Measurements from ENCODE around the gene CLDN9. TPM values are rescaled to one million over a fixed set of nuclear protein-coding genes. Genes with fewer than 3 reads are reported as not detected.
"Not testable (repeated sequence)": the region's sequence is repeated elsewhere in the genome, so short reads cannot be mapped to it uniquely, and the experiment has no call there.

The CLDN9 gene
- total RNA-seq, 1 donor from 2014 or later = not detected

- Mint-ChIP-seq H3K4me3 (ENCODE audit: unreplicated experiment) (no peak overlapping the region), H3K27me3 (ENCODE audit: unreplicated experiment) (peaks cover 6% of the 10 kb centered on the region)
These were observed 42.4 kb downstream of the CLDN9 start for GRCh38 chr16:3054965-3055733.

GRCh38 chr16:3055734-3056115 lies 43.0 kb downstream of the CLDN9 start:
- not testable (repeated sequence) for H3K9me3 Mint-ChIP-seq (ENCODE audit: unreplicated experiment); H3K27me3 Mint-ChIP-seq (ENCODE audit: unreplicated experiment); H3K36me3 Mint-ChIP-seq (ENCODE audit: unreplicated experiment); H3K4me3 Mint-ChIP-seq (ENCODE audit: unreplicated experiment); DNase-seq (ENCODE audit: extremely low spot score, unreplicated experiment); H3K27ac Mint-ChIP-seq (ENCODE audit: unreplicated experiment)
- H3K4me1 Mint-ChIP-seq (ENCODE audit: unreplicated experiment) = peaks cover 15% of the 10 kb centered on the region

More at GRCh38 chr16:3054965-3055733, 42.4 kb downstream of the CLDN9 start:
- no peak for DNase-seq (ENCODE audit: extremely low spot score, unreplicated experiment)
- Mint-ChIP-seq H3K36me3 (ENCODE audit: unreplicated experiment) (peaks cover 6% of the 10 kb centered on the region), H3K9me3 (ENCODE audit: unreplicated experiment) (no peaks in the 10 kb centered on the region), H3K4me1 (ENCODE audit: unreplicated experiment) (peaks cover 13% of the 10 kb centered on the region), H3K27ac (ENCODE audit: unreplicated experiment) (no peak overlapping the region)
- TF ChIP-seq CTCF (IDR thresholded peaks at IDR 0.05) = no peak

GRCh38 chr16:3056336-3057180 lies 43.8 kb downstream of the CLDN9 start:
- H3K4me3 Mint-ChIP-seq (ENCODE audit: unreplicated experiment) = no peak overlapping the region
- no peak for TF ChIP-seq CTCF (IDR thresholded peaks at IDR 0.05)

GRCh38 chr16:3057181-3058138 lies 44.7 kb downstream of the CLDN9 start:
- no peak for TF ChIP-seq CTCF (IDR thresholded peaks at IDR 0.05)
- Mint-ChIP-seq H3K27ac (ENCODE audit: unreplicated experiment) (no peak overlapping the region), H3K36me3 (ENCODE audit: unreplicated experiment) (peaks cover 6% of the 10 kb centered on the region), H3K27me3 (ENCODE audit: unreplicated experiment) (no peaks in the 10 kb centered on the region), H3K4me3 (ENCODE audit: unreplicated experiment) (peak overlapping the region; percentile 26), H3K4me1 (ENCODE audit: unreplicated experiment) (peaks cover 15% of the 10 kb centered on the region), H3K9me3 (ENCODE audit: unreplicated experiment) (no peaks in the 10 kb centered on the region)
- no peak for DNase-seq (ENCODE audit: extremely low spot score, unreplicated experiment)

More at GRCh38 chr16:3056336-3057180, 43.8 kb downstream of the CLDN9 start:
- Mint-ChIP-seq H3K36me3 (ENCODE audit: unreplicated experiment) (peaks cover 6% of the 10 kb centered on the region), H3K9me3 (ENCODE audit: unreplicated experiment) (no peaks in the 10 kb centered on the region), H3K27me3 (ENCODE audit: unreplicated experiment) (no peaks in the 10 kb centered on the region), H3K27ac (ENCODE audit: unreplicated experiment) (no peak overlapping the region), H3K4me1 (ENCODE audit: unreplicated experiment) (peaks cover 15% of the 10 kb centered on the region)
- DNase-seq (ENCODE audit: extremely low spot score, unreplicated experiment) = no peak
